ENCODE measurements around the gene LRRC4C.

The LRRC4C gene

GRCh38 chr11:40285558-40285957 lies 1173.9 kb downstream of the LRRC4C start:
- DNase-seq = no peak

- DNase-seq = no peak
These were observed 1178.3 kb downstream of the LRRC4C start for GRCh38 chr11:40281052-40281580.

GRCh38 chr11:40280159-40281051 lies 1179.0 kb downstream of the LRRC4C start:
- no peak for DNase-seq

GRCh38 chr11:40276960-40277359 lies 1182.5 kb downstream of the LRRC4C start:
- no peak for DNase-seq

- no peak for DNase-seq
These were observed 1185.4 kb downstream of the LRRC4C start for GRCh38 chr11:40274017-40274416.

GRCh38 chr11:40273192-40273732 lies 1186.2 kb downstream of the LRRC4C start:
- DNase-seq = no peak

- DNase-seq = no peak
These were observed 1188.1 kb downstream of the LRRC4C start for GRCh38 chr11:40271361-40271760.

- DNase-seq = no peak
These were observed 1189.6 kb downstream of the LRRC4C start for GRCh38 chr11:40269865-40270264.

GRCh38 chr11:40268551-40268950 lies 1190.9 kb downstream of the LRRC4C start:
- no peak for DNase-seq

GRCh38 chr11:40255457-40255856 lies 1204.0 kb downstream of the LRRC4C start:
- DNase-seq = no peak

GRCh38 chr11:40253166-40253565 lies 1206.3 kb downstream of the LRRC4C start:
- DNase-seq = no peak

GRCh38 chr11:40252236-40252635 lies 1207.2 kb downstream of the LRRC4C start:
- no peak for DNase-seq

- DNase-seq = no peak
These were observed 1212.5 kb downstream of the LRRC4C start for GRCh38 chr11:40246983-40247382.

GRCh38 chr11:40241524-40242051 lies 1217.9 kb downstream of the LRRC4C start:
- DNase-seq = no peak

GRCh38 chr11:40240284-40240683 lies 1219.2 kb downstream of the LRRC4C start:
- no peak for DNase-seq

- no peak for DNase-seq
These were observed 1222.9 kb downstream of the LRRC4C start for GRCh38 chr11:40236526-40236925.

GRCh38 chr11:40235841-40236240 lies 1223.6 kb downstream of the LRRC4C start:
- no peak for DNase-seq

- no peak for DNase-seq
These were observed 1228.6 kb downstream of the LRRC4C start for GRCh38 chr11:40230821-40231220.

- DNase-seq = no peak
These were observed 1230.8 kb downstream of the LRRC4C start for GRCh38 chr11:40228662-40229061.

- no peak for DNase-seq
These were observed 1231.7 kb downstream of the LRRC4C start for GRCh38 chr11:40227730-40228129.

GRCh38 chr11:40226654-40227053 lies 1232.8 kb downstream of the LRRC4C start:
- DNase-seq = no peak

GRCh38 chr11:40223596-40224330 lies 1235.7 kb downstream of the LRRC4C start:
- DNase-seq = no peak

- no peak for DNase-seq
These were observed 1240.1 kb downstream of the LRRC4C start for GRCh38 chr11:40219401-40219800.

Measured in NCI-H1417 (cell line).